ENCODE data around the gene RICTOR. TPM values are rescaled to one million over a fixed set of nuclear protein-coding genes. Genes with fewer than 3 reads are reported as not detected.

RICTOR gene
- total RNA-seq, 1 donor from 2014 or later = 51.1 TPM

DNA sequence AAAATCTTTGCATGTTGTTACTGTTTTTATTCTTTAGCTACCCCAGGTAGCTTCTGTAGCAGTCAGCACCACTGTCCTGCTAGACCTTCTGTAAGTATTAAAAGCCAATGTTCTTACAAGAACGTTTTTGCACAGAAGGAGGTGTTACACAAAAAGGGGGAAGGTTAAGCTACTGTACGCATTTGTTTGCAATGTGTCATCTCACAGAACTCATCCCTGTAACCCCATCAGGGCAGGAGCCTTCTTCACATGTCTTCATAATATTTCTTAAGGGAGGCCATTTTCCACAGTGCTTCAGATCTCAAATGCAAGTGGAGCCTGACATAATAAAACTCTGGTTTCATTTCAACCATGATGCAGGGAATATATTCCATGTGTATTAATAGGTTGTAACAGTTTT lies 160.5 kb downstream of the RICTOR start:
- Histone ChIP-seq H3K27ac (no peak overlapping the region), H3K4me1 (no peaks in the 10 kb centered on the region), H3K36me3 (peaks cover 22% of the 10 kb centered on the region), H3K9me3 (no peaks in the 10 kb centered on the region), H3K27me3 (no peaks in the 10 kb centered on the region), H3K4me3 (no peak overlapping the region)
- TF ChIP-seq, protein P1, sequence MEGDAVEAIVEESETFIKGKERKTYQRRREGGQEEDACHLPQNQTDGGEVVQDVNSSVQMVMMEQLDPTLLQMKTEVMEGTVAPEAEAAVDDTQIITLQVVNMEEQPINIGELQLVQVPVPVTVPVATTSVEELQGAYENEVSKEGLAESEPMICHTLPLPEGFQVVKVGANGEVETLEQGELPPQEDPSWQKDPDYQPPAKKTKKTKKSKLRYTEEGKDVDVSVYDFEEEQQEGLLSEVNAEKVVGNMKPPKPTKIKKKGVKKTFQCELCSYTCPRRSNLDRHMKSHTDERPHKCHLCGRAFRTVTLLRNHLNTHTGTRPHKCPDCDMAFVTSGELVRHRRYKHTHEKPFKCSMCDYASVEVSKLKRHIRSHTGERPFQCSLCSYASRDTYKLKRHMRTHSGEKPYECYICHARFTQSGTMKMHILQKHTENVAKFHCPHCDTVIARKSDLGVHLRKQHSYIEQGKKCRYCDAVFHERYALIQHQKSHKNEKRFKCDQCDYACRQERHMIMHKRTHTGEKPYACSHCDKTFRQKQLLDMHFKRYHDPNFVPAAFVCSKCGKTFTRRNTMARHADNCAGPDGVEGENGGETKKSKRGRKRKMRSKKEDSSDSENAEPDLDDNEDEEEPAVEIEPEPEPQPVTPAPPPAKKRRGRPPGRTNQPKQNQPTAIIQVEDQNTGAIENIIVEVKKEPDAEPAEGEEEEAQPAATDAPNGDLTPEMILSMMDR (IDR thresholded peaks at IDR 0.05) = no peak
- no peak for DNase-seq
- intact Hi-C loops (cut with DNase I) = no loop called here
- ATAC-seq = no peak

DNA sequence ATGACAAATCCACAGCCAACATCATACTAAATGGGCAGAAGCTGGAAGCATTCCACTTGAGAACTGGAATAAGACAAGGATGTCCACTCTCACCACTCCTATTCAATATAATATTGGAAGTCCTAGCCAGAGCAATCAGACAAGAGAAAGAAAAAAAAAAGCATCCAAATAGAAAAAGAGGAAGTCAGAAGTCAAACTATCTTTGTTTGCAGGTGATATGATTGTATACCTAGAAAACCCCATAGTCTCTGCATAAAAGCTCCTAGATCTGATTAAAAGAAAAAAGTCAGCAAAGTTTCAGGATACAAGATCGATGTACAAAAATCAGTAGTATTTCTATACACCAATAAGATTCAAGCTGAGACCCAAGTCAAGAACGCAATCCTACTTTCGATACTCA lies 162.3 kb downstream of the RICTOR start:
- TF ChIP-seq, protein P1 (IDR thresholded peaks at IDR 0.05) = no peak
- no peaks in the 10 kb centered on the region for H3K9me3 ChIP-seq
- intact Hi-C loops (cut with DNase I) = no loop called here
- DNase-seq = no peak
- H3K27ac ChIP-seq = no peak overlapping the region
- no peaks in the 10 kb centered on the region for H3K4me1 ChIP-seq
- H3K4me3 ChIP-seq = no peak overlapping the region
- ATAC-seq = no peak
- H3K27me3 ChIP-seq = no peaks in the 10 kb centered on the region
- H3K36me3 ChIP-seq = peaks cover 12% of the 10 kb centered on the region

DNA sequence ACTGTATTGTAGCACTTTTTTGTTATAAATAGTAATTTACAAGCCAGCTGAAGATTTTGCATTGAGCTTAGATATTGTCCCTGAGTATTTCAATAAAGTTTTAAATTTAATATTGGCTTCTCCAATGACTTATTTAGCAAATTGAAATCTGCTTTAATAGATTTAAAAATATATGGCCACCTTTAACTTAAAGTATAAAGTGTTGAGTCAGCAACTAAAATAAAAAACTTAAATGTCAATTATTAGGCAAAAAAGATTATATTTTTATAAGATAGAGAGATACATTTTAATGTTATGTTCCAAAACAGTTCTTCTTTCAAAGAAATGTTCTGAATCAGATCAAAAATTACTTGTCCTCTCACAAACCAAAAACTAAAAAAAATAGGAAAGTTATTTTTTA lies 167.7 kb downstream of the RICTOR start:
- no peaks in the 10 kb centered on the region for H3K27me3 ChIP-seq
- H3K4me3 ChIP-seq = no peak overlapping the region
- ATAC-seq (no peak), DNase-seq (no peak)
- TF ChIP-seq, protein P1 (IDR thresholded peaks at IDR 0.05) = no peak
- no peaks in the 10 kb centered on the region for H3K9me3 ChIP-seq
- no peaks in the 10 kb centered on the region for H3K4me1 ChIP-seq
- H3K27ac ChIP-seq = no peak overlapping the region
- intact Hi-C loops (cut with DNase I) = no loop called here
- peaks cover 35% of the 10 kb centered on the region for H3K36me3 ChIP-seq

DNA sequence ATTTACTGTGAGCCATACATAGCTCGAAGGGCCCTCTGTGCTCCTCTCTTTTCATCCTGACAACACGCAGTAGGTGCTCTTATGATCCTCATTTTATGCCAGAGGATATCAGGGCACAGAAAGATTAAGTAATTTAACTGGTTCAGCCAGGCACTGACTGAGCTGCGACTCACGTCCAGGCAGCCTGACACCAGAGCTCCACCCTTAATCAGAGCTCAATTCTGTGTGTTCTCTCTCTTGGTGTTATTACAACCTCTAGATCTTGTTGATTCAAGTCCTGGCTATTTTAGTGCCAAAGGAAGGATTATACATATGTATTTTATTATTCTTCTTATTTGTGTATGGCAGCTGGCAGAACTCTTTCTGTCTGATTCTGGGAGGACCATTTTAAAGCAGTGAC lies 168.7 kb downstream of the RICTOR start:
- ATAC-seq (no peak), DNase-seq (no peak)
- no peak overlapping the region for H3K4me3 ChIP-seq
- H3K9me3 ChIP-seq = no peaks in the 10 kb centered on the region
- H3K27me3 ChIP-seq = no peaks in the 10 kb centered on the region
- intact Hi-C loops (cut with DNase I) = no loop called here
- peaks cover 35% of the 10 kb centered on the region for H3K36me3 ChIP-seq
- TF ChIP-seq, protein P1 (IDR thresholded peaks at IDR 0.05) = no peak
- no peaks in the 10 kb centered on the region for H3K4me1 ChIP-seq
- H3K27ac ChIP-seq = no peak overlapping the region

DNA sequence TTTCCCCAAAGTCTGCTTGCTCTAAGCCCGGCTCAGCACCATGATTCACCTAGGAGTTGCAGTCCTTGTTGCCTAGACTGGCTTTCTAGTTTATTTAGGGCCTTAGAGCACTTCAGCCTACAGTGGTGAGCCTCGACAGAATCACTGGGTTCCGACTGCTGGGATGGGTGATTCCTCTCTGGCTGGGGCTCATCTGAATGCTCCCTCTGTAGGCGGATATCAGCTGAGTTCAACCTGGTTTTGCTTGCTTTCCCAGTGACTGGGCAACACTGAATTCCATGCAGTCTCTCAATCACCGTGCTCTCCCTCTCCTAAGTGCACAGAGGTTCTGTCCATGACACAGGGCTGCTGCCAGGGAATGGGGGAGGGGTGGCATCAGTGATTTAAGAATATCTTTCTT lies 174.3 kb downstream of the RICTOR start:
- peaks cover 28% of the 10 kb centered on the region for H3K36me3 ChIP-seq

More for the DNA sequence above, 174.3 kb downstream of the RICTOR start:
- Histone ChIP-seq H3K4me3 (no peak overlapping the region), H3K27me3 (no peaks in the 10 kb centered on the region), H3K27ac (no peak overlapping the region), H3K4me1 (no peaks in the 10 kb centered on the region), H3K9me3 (peaks cover 13% of the 10 kb centered on the region)
- no peak for ATAC-seq
- intact Hi-C loops (cut with DNase I) = no loop called here
- TF ChIP-seq, protein P1 (IDR thresholded peaks at IDR 0.05) = no peak
- DNase-seq = no peak

Measured in upper lobe of right lung (tissue), 1 donor.